Measurements from ENCODE around the gene ERVFRD-1. TPM values are rescaled to one million over a fixed set of nuclear protein-coding genes. Genes with fewer than 3 reads are reported as not detected.

Gene ERVFRD-1
- total RNA-seq, 6 donors from 2014 or later, result 0.46 to 1.3 (median 0.61) TPM; not detected in 2

DNA sequence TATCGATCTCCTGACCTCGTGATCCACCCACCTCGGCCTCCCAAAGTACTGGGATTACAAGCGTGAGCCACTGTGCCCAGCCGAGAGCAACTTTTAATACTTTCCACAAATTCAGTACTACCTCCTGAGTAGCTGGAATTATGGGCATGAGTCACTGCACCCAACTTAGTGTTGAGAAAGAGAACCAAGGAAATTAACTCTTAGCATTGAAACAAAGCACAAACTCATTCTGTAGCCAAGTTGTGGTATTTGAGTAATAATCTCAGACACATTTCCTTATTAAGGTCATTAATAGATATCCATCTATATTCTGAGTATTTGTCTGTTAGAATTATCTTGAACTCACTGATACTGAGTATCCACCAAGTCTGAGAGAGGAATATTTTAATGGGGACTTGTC is 53.1 kb downstream of the ERVFRD-1 start:
- no peaks in the 10 kb centered on the region for H3K4me1 ChIP-seq
- H3K36me3 ChIP-seq, result no peaks in the 10 kb centered on the region
- H3K4me3 ChIP-seq, result no peak overlapping the region
- H3K9me3 ChIP-seq, result no peaks in the 10 kb centered on the region
- no peak for ATAC-seq (ENCODE audit: low FRiP score in 2 of 2)
- TF ChIP-seq POLR2AphosphoS5 (IDR thresholded peaks at IDR 0.05) (no peak), POLR2A (IDR thresholded peaks at IDR 0.05) (no peak), CTCF (IDR thresholded peaks at IDR 0.05) (no peak), EP300 (IDR thresholded peaks at IDR 0.05) (no peak)
- H3K27ac ChIP-seq, result no peak overlapping the region
- no peak for DNase-seq
- no peaks in the 10 kb centered on the region for H3K27me3 ChIP-seq
- WGBS, 2 donors, result 94 to 96% methylated on average over 5 of the region's 5 CpGs

DNA sequence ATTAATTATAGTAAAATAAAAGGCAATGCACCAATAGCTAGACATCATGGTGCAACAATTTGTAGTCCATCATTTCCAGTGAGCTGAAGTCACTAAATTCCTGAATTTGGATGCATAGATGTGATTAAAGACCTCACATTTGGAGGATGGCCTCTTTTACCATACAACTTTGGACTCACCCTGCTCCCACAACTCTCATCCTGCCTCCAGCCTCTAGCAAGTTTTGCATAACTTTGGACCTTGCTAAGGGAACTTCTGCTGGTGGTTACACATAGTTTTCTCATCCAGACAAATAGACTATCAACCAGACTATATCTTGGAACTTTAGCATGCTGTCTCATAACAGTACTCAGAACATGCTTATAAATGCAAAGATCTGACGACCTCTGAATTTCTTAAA is 54.7 kb downstream of the ERVFRD-1 start:
- ATAC-seq (ENCODE audit: low FRiP score in 2 of 2) (no peak), DNase-seq (no peak)
- H3K27ac ChIP-seq, result no peak overlapping the region
- H3K9me3 ChIP-seq, result no peaks in the 10 kb centered on the region
- WGBS, 2 donors, result 88 to 92% methylated on average over 1 of the region's 1 CpG
- H3K27me3 ChIP-seq, result no peaks in the 10 kb centered on the region
- no peaks in the 10 kb centered on the region for H3K36me3 ChIP-seq
- no peak overlapping the region for H3K4me3 ChIP-seq
- H3K4me1 ChIP-seq, result no peaks in the 10 kb centered on the region
- no peak for TF ChIP-seq EP300 (IDR thresholded peaks at IDR 0.05)
- no peak for TF ChIP-seq POLR2A (IDR thresholded peaks at IDR 0.05)

GRCh38 chr6:11055127-11055627 is 56.3 kb downstream of the ERVFRD-1 start:
- DNase-seq (no peak), ATAC-seq (ENCODE audit: low FRiP score in 2 of 2) (no peak)
- no peaks in the 10 kb centered on the region for H3K9me3 ChIP-seq
- H3K27ac ChIP-seq, result no peak overlapping the region
- H3K27me3 ChIP-seq, result no peaks in the 10 kb centered on the region
- no peak for TF ChIP-seq POLR2A (IDR thresholded peaks at IDR 0.05)
- 49 to 55% methylated on average over 4 of the region's 4 CpGs for WGBS, 2 donors
- H3K4me1 ChIP-seq, result no peaks in the 10 kb centered on the region
- H3K36me3 ChIP-seq, result no peaks in the 10 kb centered on the region
- no peak overlapping the region for H3K4me3 ChIP-seq

GRCh38 chr6:11054722-11055121 is 56.8 kb downstream of the ERVFRD-1 start:
- H3K4me3 ChIP-seq, result no peak overlapping the region
- DNase-seq (no peak), ATAC-seq (ENCODE audit: low FRiP score in 2 of 2) (no peak)
- no peaks in the 10 kb centered on the region for H3K4me1 ChIP-seq
- H3K9me3 ChIP-seq, result no peaks in the 10 kb centered on the region
- H3K27me3 ChIP-seq, result no peaks in the 10 kb centered on the region
- 88 to 90% methylated on average over 1 of the region's 1 CpG for WGBS, 2 donors
- H3K27ac ChIP-seq, result no peak overlapping the region
- no peak for TF ChIP-seq POLR2A (IDR thresholded peaks at IDR 0.05)
- TF ChIP-seq POLR2AphosphoS5 (IDR thresholded peaks at IDR 0.05), result no peak
- TF ChIP-seq EP300 (IDR thresholded peaks at IDR 0.05), result no peak
- no peak for TF ChIP-seq CTCF (IDR thresholded peaks at IDR 0.05)
- no peaks in the 10 kb centered on the region for H3K36me3 ChIP-seq

GRCh38 chr6:11053307-11053706 is 58.2 kb downstream of the ERVFRD-1 start:
- 75 to 87% methylated on average over 5 of the region's 5 CpGs for WGBS, 2 donors
- ATAC-seq (ENCODE audit: low FRiP score in 2 of 2), result no peak

More at GRCh38 chr6:11053307-11053706, 58.2 kb downstream of the ERVFRD-1 start:
- Histone ChIP-seq H3K27me3 (no peaks in the 10 kb centered on the region), H3K4me1 (no peaks in the 10 kb centered on the region), H3K27ac (no peak overlapping the region), H3K9me3 (no peaks in the 10 kb centered on the region), H3K36me3 (no peaks in the 10 kb centered on the region), H3K4me3 (no peak overlapping the region)
- no peak for TF ChIP-seq EP300 (IDR thresholded peaks at IDR 0.05)
- no peak for TF ChIP-seq POLR2AphosphoS5 (IDR thresholded peaks at IDR 0.05)
- TF ChIP-seq CTCF (IDR thresholded peaks at IDR 0.05), result no peak
- TF ChIP-seq POLR2A (IDR thresholded peaks at IDR 0.05), result no peak
- no peak for DNase-seq

Small RNA genes lying within 50 kb of the gene (small RNA-seq; reads per million reads assigned to genes)
- 0 reads per million in 4 donors for gene AL136139.1

Other genes starting within 250 kb of the ERVFRD-1 start
- not detected for gene GCM2, start 229.7 kb downstream of the ERVFRD-1 start, total RNA-seq
- gene SYCP2L, start 224.7 kb downstream of the ERVFRD-1 start, total RNA-seq, result 1 to 10 TPM in 3 of 6 donors, under 1 TPM in 3; 0.46 to 8.4 (median 1.6) TPM
- gene ELOVL2, start 67.4 kb downstream of the ERVFRD-1 start, total RNA-seq, result under 1 TPM in 3 of 6 donors, not detected in 3; 0.10 to 0.54 (median 0.31) TPM
- gene SMIM13, start 17.9 kb downstream of the ERVFRD-1 start, total RNA-seq, result 1 to 10 TPM; 1.0 to 9.6 (median 6.3) TPM
- 100 to 1,000 TPM; 122 to 334 (median 173) TPM for gene NEDD9, start 120.9 kb upstream of the ERVFRD-1 start, total RNA-seq

Measured in upper lobe of left lung (tissue), 6 donors.